Endodermal cell (in vitro differentiated cells): Measurements from ENCODE around the gene CHST11. TPM values are rescaled to one million over a fixed set of nuclear protein-coding genes. Genes with fewer than 3 reads are reported as not detected.

ENCODE experiments used
- DNase-seq: peaks from one replicate; pipeline ENCODE4 v3.0.0-alpha.2; 2017
- H3K27ac ChIP-seq: 2 replicates; pipeline ENCODE4 v1.5.1; 2013; ENCODE audit warnings: mild to moderate bottlenecking, low read depth, low read length, moderate library complexity
- H3K27me3 ChIP-seq: 2 replicates; pipeline ENCODE4 v1.6.1; 2013; ENCODE audit warnings: mild to moderate bottlenecking, low read length, moderate library complexity; ENCODE audit not compliant: insufficient read depth, control insufficient read depth, poor library complexity, severe bottlenecking
- H3K36me3 ChIP-seq: 2 replicates; pipeline ENCODE4 v1.7.0; 2013; ENCODE audit warnings: mild to moderate bottlenecking, low read length, moderate library complexity; ENCODE audit not compliant: control insufficient read depth, insufficient read depth
- H3K4me1 ChIP-seq: one replicate; pipeline ENCODE4 v1.7.0; 2013; ENCODE audit warnings: low read length; ENCODE audit not compliant: control insufficient read depth, insufficient read depth
- H3K4me3 ChIP-seq: 2 replicates; pipeline ENCODE4 v1.5.1; 2013; ENCODE audit warnings: mild to moderate bottlenecking, low read length, moderate library complexity
- H3K9ac ChIP-seq: 2 replicates; pipeline ENCODE4 v1.6.1; 2013; ENCODE audit warnings: mild to moderate bottlenecking, low read length, moderate library complexity; ENCODE audit not compliant: poor library complexity, severe bottlenecking; ENCODE audit errors: extremely low read depth
- H3K9me3 ChIP-seq: 2 replicates; pipeline ENCODE4 v1.6.1; 2013; ENCODE audit warnings: mild to moderate bottlenecking, low read length, moderate library complexity; ENCODE audit not compliant: control insufficient read depth
- H3K27ac Mint-ChIP-seq: 2 replicates; pipeline ENCODE4 v1.8.0; 2020; ENCODE audit warnings: mixed read lengths
- H3K27me3 Mint-ChIP-seq: 2 replicates; pipeline ENCODE4 v1.8.0; 2021; ENCODE audit warnings: mild to moderate bottlenecking, mixed read lengths; ENCODE audit not compliant: insufficient read depth
- H3K36me3 Mint-ChIP-seq: 2 replicates; pipeline ENCODE4 v1.8.0; 2020; ENCODE audit warnings: low read depth, mixed read lengths
- H3K4me1 Mint-ChIP-seq: 2 replicates; pipeline ENCODE4 v1.8.0; 2020; ENCODE audit warnings: mixed read lengths
- H3K4me3 Mint-ChIP-seq: 2 replicates; pipeline ENCODE4 v1.8.0; 2020; ENCODE audit warnings: mild to moderate bottlenecking, moderate library complexity, mixed read lengths
- H3K9me3 Mint-ChIP-seq: 2 replicates; pipeline ENCODE4 v1.8.0; 2020; ENCODE audit warnings: mild to moderate bottlenecking, mixed read lengths
- CTCF ChIP-seq: fragments of 200-600 bp; sonication (generic); conservative IDR thresholded peaks from 2 replicates; pipeline ENCODE4 v1.5.0; 2021; ENCODE audit warnings: antibody characterized with exemption, mild to moderate bottlenecking
- WGBS, 2 experiments: methylation state at CpG; one replicate each; pipeline versions ENCODE4 v1.1.5 to v1.1.7; 2013; ENCODE audit warnings: missing lambda C conversion rate in 2 of 2, mixed read lengths in 1 of 2; ENCODE audit not compliant: insufficient coverage in 1 of 2, insufficient read length in 1 of 2; 5-methylcytosine and 5-hydroxymethylcytosine counted together
- total RNA-seq, 2 donors: library from RNA; stranded (reverse); fragmentation: NEBNext Ultra II Directional in 1 of 2; extraction: Animal tissue kit (Norgen Biotek cat#: 25700) in 1 of 2; gene quantifications; 2 replicates in 1 of 2; 3 replicates in 1 of 2; pipeline ENCODE4 v1.2.1, GENCODE V29; 2021

CHST11 gene
- total RNA-seq, 2 donors from 2014 or later: 30.7 to 36.2 TPM

DNA sequence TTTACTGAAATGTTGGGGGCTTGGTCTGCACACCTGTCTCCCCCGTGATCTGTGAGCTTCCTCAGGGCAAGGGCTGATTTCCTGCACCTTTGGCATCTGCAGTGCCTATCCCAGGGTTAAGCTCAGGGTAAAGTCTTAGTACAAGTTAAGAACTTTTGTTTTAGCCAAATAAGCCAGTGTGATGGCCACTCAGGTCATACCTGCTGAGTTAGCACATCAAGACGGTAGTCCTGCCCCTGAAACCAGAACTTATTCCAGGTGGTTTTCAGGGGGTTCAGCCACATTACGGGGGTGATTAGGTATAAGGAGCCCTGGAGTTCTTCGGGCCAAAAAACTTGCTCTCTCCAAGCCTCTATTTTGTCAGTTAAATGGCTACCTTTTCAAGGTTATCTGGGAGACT, 21.6 kb upstream of the CHST11 start:
- Mint-ChIP-seq H3K27me3 (peaks cover 11% of the 10 kb centered on the region), H3K27ac (no peak overlapping the region), H3K4me3 (no peak overlapping the region), H3K9me3 (no peaks in the 10 kb centered on the region), H3K36me3 (no peaks in the 10 kb centered on the region), H3K4me1 (no peaks in the 10 kb centered on the region)
- Histone ChIP-seq H3K9me3 (no peaks in the 10 kb centered on the region), H3K27me3 (no peaks in the 10 kb centered on the region), H3K36me3 (no peaks in the 10 kb centered on the region), H3K9ac (no peak overlapping the region), H3K4me3 (no peak overlapping the region), H3K4me1 (no peaks in the 10 kb centered on the region), H3K27ac (no peak overlapping the region)
- no peak for TF ChIP-seq CTCF
- no peak for DNase-seq
- WGBS, 2 experiments: 84 to 94% methylated on average over 3 to 4 of the region's 4 CpGs

DNA sequence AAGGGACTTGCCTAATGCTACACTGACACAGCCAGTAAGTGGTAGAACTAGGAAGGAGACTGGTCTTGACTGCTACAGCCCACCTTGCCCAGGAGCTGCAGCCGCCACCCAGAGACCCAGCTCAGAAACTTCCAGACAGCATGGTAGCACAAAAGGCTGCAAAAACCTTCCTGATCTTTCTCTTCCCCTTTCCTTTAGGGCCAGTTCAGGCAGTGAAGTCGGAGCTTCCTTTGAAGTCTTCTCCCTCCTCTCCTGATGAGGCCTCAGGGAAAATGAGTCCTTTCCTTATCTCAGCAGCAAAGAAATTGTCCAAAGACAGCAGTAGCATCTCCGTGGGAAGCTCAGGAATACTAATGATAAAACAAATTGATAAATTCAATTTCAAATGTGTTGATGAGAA, 21.0 kb upstream of the CHST11 start:
- Mint-ChIP-seq H3K4me3 (no peak overlapping the region), H3K27ac (no peak overlapping the region), H3K27me3 (peaks cover 11% of the 10 kb centered on the region), H3K4me1 (no peaks in the 10 kb centered on the region), H3K36me3 (no peaks in the 10 kb centered on the region), H3K9me3 (no peaks in the 10 kb centered on the region)
- WGBS, 2 experiments: 59 to 74% methylated on average over 2 of the region's 3 CpGs
- no peak for TF ChIP-seq CTCF
- no peaks in the 10 kb centered on the region for H3K9me3 ChIP-seq
- no peaks in the 10 kb centered on the region for H3K27me3 ChIP-seq
- no peak for DNase-seq
- H3K4me3 ChIP-seq: no peak overlapping the region
- no peaks in the 10 kb centered on the region for H3K36me3 ChIP-seq
- no peak overlapping the region for H3K27ac ChIP-seq
- no peak overlapping the region for H3K9ac ChIP-seq
- no peaks in the 10 kb centered on the region for H3K4me1 ChIP-seq

GRCh38 chr12:104436790-104437189, 20.0 kb upstream of the CHST11 start:
- Histone ChIP-seq H3K4me3 (no peak overlapping the region), H3K9ac (no peak overlapping the region), H3K36me3 (no peaks in the 10 kb centered on the region), H3K27me3 (no peaks in the 10 kb centered on the region), H3K27ac (no peak overlapping the region), H3K9me3 (no peaks in the 10 kb centered on the region), H3K4me1 (no peaks in the 10 kb centered on the region)
- Mint-ChIP-seq H3K4me3 (no peak overlapping the region), H3K27ac (no peak overlapping the region), H3K9me3 (no peaks in the 10 kb centered on the region), H3K4me1 (no peaks in the 10 kb centered on the region), H3K27me3 (peaks cover 14% of the 10 kb centered on the region), H3K36me3 (no peaks in the 10 kb centered on the region)
- 92 to 98% methylated on average over 6 to 8 of the region's 8 CpGs for WGBS, 2 experiments
- DNase-seq: peak; percentile 35
- no peak for TF ChIP-seq CTCF
